HG03571 (cell line): Measurements from ENCODE around the gene STUM.
"Not testable (repeated sequence)": the region's sequence is repeated elsewhere in the genome, so short reads cannot be mapped to it uniquely, and the experiment has no call there.

Experiments used
- ATAC-seq: cut with Tn5 transposase; IDR thresholded peaks from one replicate; pipeline ENCODE4 v1.9.1; 2021; ENCODE audit not compliant: unreplicated experiment

STUM gene

GRCh38 chr1:226602186-226603021, 53.8 kb downstream of the STUM start:
- no peak for ATAC-seq

DNA sequence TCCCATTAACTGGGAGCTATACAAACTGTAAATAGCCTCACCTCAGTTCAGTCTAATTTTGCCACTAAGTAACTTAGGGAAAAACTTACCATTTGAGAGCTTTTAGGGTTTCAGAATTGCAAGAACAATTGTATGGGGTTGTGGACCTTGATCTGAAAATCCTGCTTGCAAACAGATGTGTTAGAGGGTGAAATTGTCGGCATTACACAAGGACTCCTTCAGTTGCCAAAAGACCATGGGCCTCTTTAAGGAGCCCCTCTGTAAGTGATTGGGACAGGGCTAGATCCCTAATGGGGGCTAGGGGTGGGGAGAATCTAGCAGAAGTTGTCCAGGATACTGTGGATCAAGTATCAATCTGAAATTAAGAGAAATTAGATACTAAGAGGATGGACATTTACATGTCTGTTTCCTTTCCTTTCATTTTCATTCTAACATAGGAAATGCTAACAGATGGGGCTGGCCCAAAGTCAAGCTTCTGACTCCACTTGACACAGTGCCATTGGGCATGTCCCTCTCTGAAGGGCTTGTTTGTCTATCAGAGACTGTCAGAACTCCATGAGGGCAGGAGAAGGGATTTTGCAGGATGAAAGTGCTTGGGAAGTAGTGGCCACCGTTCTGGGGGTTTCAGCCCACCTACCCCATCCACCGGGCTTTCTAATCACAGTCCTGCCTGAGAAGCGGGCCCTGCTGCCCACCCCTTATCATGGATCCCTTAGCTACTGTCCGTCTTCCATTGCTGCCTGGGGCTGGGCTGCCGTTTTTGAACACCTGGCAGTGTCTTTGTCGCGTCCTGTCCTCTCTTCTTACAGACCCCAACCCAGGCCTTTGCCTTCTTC, 54.7 kb downstream of the STUM start:
- ATAC-seq = no peak

GRCh38 chr1:226603858-226604559, 55.4 kb downstream of the STUM start:
- no peak for ATAC-seq

GRCh38 chr1:226604560-226605317, 56.2 kb downstream of the STUM start:
- no peak for ATAC-seq

DNA sequence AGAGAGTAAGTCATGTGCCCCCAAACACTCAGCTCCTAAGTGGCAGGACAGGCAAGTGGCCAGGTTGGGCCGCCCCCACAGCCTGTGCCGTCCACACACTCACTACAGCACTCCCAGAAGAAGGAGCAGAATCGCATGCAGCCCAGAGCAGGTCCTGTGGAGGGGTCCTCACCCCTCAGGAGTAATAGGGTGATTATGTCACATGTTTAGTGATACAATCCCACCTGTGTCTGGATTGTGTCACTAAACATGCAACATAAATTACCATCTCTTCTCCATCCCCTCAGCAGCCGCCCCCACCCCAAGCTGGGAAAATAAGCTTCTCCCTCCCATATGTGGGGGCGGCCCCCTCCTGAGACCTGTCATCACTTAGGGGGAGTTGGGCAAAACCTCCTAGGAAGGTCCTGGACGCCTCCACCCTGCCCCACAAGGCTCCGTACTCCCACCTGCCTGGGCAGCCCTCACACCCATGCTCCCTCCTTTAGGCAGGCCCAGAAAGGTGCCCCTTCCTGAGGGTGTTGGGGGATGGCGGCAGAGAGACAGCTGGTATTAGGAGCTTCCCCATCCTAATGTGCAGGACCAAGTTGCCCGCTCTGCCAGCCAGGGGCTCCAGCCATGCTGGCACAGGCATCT, 56.9 kb downstream of the STUM start:
- ATAC-seq = no peak

DNA sequence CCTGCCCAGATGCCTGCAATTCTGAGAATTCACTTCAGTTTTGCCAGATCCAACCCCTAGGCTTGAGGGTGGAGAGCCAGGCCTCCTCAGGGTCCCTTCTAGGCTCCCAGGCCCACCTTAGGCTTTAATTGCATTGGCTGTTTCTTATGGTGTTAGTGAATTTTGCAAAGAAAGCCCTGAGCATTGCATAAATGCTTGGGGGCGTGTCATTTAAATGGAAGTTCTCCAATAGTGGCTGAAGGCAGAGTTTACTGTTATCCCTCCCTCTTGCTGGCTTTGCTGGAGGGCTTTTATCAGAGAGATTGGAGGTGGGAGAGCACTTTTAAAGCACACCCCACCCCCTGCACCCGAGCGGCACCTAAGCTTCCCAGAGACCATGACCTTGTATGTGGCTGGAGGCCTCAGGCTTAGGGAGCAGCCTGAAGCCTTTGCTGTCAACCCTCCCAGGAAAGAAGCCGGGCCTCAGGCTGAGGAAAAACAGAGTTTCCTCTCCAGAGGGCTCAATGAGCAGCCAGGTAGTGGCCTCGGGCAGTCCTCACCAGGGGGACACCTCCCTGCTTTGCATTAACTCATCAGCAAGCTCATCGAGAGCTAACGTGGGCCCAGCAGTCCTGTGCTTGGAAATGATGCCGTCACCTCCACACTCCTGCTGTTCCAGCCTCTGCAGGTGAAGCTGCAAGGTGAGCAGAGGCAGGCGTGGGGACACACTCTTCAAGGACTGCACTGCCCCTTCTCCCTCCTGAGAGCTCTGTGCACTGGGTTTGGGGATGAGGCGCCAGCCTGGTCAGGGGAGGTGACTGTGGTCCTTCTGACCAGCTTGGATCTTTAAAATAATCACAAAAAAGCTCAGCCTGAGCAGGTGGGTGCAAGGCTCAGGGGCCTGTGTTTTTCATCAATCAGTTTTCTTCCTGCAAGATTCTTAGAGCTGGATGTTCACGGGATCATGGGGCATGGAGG, 58.0 kb downstream of the STUM start:
- ATAC-seq = no peak

DNA sequence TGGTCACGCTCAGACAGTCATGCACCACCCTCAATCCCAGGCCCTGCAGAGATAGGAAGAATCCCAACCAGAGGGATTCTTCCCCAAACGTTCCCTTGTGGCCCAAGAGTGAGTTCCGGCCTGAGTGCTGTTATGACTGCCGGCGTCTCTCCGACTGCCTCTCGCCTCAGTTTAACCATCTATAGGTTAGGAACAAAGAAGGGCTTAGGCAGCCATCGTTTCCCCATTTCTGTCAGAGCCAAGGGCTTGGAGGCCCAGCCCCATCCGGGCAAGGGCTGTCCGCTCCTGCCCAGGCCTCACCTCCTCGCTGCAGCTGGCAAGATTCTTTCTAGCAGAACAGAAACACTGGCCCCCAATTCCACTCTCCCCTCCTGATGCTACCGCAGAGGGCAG, 58.7 kb downstream of the STUM start:
- ATAC-seq = no peak

- no peak for ATAC-seq
These were observed 59.3 kb downstream of the STUM start for GRCh38 chr1:226607821-226608220.

DNA sequence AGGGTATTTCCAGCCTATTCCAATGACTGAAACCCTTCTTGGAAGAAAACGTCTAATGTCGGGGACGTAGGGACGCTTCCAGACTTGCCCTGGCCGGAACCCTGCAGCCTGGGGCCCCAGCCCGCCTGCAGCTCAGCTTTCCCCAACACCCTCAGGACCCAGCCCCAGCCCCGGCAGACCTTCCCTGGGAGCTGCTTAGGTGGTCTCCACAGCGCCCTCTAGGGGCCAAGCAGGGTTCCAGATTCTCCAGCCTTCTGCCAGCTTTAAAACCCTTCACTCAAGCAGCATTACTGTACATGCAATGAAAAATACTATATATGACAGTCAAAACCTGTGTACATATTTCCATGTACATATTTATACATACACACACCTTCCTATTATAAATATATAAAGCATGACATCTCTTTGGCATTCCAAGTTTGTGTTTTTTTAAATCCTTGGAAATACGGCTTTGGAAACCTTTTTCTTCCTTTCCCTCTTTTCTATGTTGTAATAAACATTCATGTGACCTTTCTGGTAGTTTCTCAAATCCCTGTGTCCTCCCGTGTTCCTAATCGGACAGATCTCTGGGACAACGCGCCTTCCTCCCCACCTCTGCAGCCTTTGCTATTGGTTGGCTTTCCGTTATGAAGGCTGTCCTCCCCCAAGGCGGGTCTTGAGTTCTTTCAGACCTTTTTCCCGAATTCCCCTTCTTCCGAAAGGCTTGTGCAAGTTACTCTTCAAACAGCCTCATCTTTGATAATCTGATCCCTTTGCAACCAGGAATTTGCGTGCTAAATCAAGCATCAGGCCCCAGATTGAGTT, 60.3 kb downstream of the STUM start:
- no peak for ATAC-seq

DNA sequence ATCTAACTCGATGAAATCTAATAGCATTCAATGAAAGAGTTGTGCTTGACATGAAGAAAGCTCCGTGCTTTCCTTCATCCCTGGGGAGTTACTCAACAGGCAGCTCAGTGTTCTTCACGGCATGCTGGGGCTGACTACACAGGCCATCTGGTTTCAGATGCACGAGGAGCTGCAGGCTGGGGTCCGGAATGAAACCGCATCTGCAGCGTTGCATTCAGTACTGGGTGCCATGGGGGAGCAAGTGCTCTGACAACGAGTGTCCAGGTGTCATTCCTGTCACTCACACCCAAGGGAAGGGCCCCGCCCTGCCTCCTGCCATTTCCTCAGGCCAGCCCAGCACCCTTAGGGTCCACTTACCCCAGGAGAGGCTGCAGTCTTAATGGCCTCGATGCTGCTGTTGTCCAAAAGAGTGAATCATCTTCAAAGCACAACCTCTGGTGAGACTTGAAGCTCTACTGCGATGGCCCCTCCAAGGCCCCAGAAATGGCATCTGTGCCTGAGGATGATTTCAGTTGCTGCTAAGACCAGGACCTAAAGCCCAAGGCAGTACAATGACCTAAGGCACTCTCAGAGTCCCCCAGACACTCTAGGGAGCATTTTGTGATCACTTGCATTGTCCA, 61.4 kb downstream of the STUM start:
- ATAC-seq = no peak

- ATAC-seq = no peak
These were observed 62.1 kb downstream of the STUM start for GRCh38 chr1:226610671-226611070.

- ATAC-seq = no peak
These were observed 62.7 kb downstream of the STUM start for GRCh38 chr1:226611301-226611700.

- not testable (repeated sequence) for ATAC-seq
These were observed 63.4 kb downstream of the STUM start for GRCh38 chr1:226611980-226612379.

GRCh38 chr1:226615876-226616275, 67.3 kb downstream of the STUM start:
- ATAC-seq = no peak

GRCh38 chr1:226616636-226617035, 68.1 kb downstream of the STUM start:
- no peak for ATAC-seq

DNA sequence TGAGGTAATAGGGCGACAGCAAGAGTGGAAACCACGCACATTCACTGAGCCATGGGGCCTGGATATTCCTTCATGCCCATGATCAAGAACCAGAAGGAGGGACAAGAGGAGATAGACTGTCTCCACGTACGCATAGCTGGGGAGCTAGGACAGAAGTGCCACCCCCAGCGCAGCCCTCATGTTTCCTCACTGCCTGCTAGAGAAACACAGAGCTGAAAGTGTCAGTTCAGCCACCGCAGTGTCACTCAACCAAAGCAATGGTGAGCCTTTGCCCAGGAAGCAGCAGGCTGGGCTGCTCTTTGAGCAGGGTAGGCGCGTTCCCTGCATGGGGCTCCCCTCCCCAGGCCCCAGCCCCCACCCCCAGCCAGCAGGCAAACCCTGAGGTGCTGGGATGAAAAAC, 68.5 kb downstream of the STUM start:
- no peak for ATAC-seq

DNA sequence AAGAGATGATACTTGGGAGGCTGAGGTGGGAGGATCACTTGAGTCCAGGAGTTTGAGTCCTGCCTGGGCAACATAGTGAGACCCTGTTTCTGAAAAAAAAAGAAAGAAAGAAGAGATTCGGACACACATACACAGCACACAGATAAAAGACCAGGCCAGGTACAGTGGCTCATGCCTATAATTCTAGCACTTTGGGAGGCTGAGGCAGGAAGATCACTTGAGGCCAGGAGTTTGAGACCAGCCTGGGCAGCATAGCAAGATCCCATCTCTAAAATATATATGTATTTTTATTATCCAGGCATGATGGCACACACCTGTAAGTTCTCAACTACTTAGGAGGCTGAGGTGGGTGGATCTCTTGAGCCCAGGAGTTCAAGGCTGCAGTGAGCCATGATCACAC, 69.2 kb downstream of the STUM start:
- ATAC-seq = not testable (repeated sequence)

GRCh38 chr1:226618380-226618779, 69.8 kb downstream of the STUM start:
- ATAC-seq = no peak
